HepG2 (cell line): Measurements from ENCODE around the gene KDM2B. TPM values are rescaled to one million over a fixed set of nuclear protein-coding genes. Genes with fewer than 3 reads are reported as not detected.

Experiments
- AHR ChIP-seq: IDR thresholded peaks from 2 replicates; pipeline ENCODE4 v1.6.1; 2018; ENCODE audit warnings: missing genetic modification reagents, missing compliant biosample characterization
- AKNA ChIP-seq: sonication (generic); formaldehyde crosslinking; IDR thresholded peaks from 2 replicates; pipeline ENCODE4 v1.4.0; 2020; ENCODE audit warnings: missing genetic modification reagents, borderline replicate concordance
- ISL2 ChIP-seq: sonication (generic); formaldehyde crosslinking; IDR thresholded peaks from 2 replicates; pipeline ENCODE4 v1.5.0; 2020; ENCODE audit warnings: missing genetic modification reagents
- PPARG ChIP-seq: conservative IDR thresholded peaks from 2 replicates; pipeline ENCODE4 v1.6.1; 2016; ENCODE audit warnings: missing biosample characterization, missing genetic modification reagents
- SRY ChIP-seq: sonication (generic); formaldehyde crosslinking; IDR thresholded peaks from 2 replicates; pipeline ENCODE4 v1.8.0; 2022; ENCODE audit warnings: mild to moderate bottlenecking, missing genetic modification reagents
- ZNF263 ChIP-seq: sonication (generic); formaldehyde crosslinking; IDR thresholded peaks from 2 replicates; pipeline ENCODE4 v1.4.0; 2020; ENCODE audit warnings: missing genetic modification reagents
- ZNF547 ChIP-seq: sonication (generic); formaldehyde crosslinking; IDR thresholded peaks from 2 replicates; pipeline ENCODE4 v1.5.1; 2020; ENCODE audit warnings: mild to moderate bottlenecking, missing genetic modification reagents
- ZNF788 ChIP-seq: sonication (generic); formaldehyde crosslinking; IDR thresholded peaks from 2 replicates; pipeline ENCODE4 v1.5.0; 2020; ENCODE audit warnings: mild to moderate bottlenecking, missing genetic modification reagents, borderline replicate concordance
- polyA plus RNA-seq, 8 experiments: library from polyadenylated mRNA; depleted of rRNA in 3 of 8; stranded (reverse) in 7 of 8; unstranded in 1 of 8; fragments of >200 nt; fragmentation: Illumina TruSeq in 4 of 8; extraction: Trizol in 4 of 8; gene quantifications; 2 replicates each; pipeline versions ENCODE4 v1.2.1 to v1.2.3, GENCODE V29; 2011 to 2016; ENCODE audit warnings: low read depth in 4 of 8, missing spikeins in 1 of 8, mixed read lengths in 1 of 8; ENCODE audit not compliant: insufficient read depth in 1 of 8
- total RNA-seq, 5 experiments: library from RNA; depleted of rRNA; stranded (reverse); fragments of >200 nt; fragmentation: Illumina TruSeq; extraction: Trizol; gene quantifications; 2 replicates each; pipeline ENCODE4 v1.2.3, GENCODE V29; 2016; ENCODE audit warnings: low read depth in 1 of 5
- TF ChIP-seq, protein P1 (sequence below): IDR thresholded peaks from 2 replicates; pipeline ENCODE4 v1.6.1; 2016; ENCODE audit warnings: low read depth, control low read depth
- TF ChIP-seq, protein P2 (sequence below): sonication (generic); formaldehyde crosslinking; IDR thresholded peaks from 2 replicates; pipeline ENCODE4 v1.4.0; 2020; ENCODE audit warnings: missing genetic modification reagents
- TF ChIP-seq, protein P3 (sequence below): fragments of 450-650 bp; IDR thresholded peaks from 2 replicates; pipeline ENCODE4 v1.6.1; 2017; ENCODE audit warnings: mild to moderate bottlenecking

The KDM2B gene
- total and polyA plus RNA-seq, 2 of the 13 experiments (the other 11 are each of a cell fraction or from before 2014, with no cell fraction given), result 17.5 to 26.1 TPM

DNA sequence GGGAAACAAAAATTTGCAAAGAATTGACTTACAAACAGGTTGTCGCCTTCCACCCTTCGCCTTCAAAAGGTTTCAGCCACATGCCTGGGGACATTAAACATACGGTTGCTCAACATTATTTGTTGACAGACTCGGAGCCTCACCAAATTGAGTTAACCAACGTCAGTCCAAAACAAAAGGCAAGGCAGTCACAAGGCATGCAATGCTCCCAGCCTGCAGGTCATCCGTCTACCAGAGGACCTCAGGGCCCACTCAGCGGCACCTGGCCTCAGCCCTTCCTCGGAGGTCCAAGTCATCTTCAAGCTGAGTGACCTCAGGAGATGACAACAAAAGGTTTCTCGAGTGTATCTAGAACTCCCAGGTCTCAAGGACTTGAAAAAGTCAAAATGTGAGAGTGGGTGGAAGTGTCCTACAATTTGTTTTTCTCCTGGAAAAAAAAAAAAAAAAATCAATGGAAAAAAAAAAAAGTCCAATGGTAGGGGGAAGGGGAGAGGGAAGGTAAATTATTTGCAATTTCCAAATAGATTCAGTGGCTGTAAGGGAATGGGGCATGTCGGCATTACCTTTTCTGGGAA, 64.3 kb downstream of the KDM2B start (continued):
- peak; percentile 47; the same call in 1 of the 2 replicates for TF ChIP-seq ZNF547 (CRISPR knock-in tag)
- TF ChIP-seq ZNF788 (CRISPR knock-in tag), result 0 out of 2 replicates have a peak, but pooled peaks have one; percentile 35
- TF ChIP-seq PPARG (CRISPR knock-in tag), result peak; percentile 67; the same call in 1 of the 2 replicates
- TF ChIP-seq, protein P1, sequence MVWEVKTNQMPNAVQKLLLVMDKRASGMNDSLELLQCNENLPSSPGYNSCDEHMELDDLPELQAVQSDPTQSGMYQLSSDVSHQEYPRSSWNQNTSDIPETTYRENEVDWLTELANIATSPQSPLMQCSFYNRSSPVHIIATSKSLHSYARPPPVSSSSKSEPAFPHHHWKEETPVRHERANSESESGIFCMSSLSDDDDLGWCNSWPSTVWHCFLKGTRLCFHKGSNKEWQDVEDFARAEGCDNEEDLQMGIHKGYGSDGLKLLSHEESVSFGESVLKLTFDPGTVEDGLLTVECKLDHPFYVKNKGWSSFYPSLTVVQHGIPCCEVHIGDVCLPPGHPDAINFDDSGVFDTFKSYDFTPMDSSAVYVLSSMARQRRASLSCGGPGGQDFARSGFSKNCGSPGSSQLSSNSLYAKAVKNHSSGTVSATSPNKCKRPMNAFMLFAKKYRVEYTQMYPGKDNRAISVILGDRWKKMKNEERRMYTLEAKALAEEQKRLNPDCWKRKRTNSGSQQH (CRISPR knock-in tag), result no peak
- peak; percentile 75 for TF ChIP-seq ISL2
- peak; percentile 95 for TF ChIP-seq AKNA (CRISPR knock-in tag)
- peak; percentile 58; the same call in 1 of the 2 replicates for TF ChIP-seq AHR (CRISPR knock-in tag)
- TF ChIP-seq, protein P2, sequence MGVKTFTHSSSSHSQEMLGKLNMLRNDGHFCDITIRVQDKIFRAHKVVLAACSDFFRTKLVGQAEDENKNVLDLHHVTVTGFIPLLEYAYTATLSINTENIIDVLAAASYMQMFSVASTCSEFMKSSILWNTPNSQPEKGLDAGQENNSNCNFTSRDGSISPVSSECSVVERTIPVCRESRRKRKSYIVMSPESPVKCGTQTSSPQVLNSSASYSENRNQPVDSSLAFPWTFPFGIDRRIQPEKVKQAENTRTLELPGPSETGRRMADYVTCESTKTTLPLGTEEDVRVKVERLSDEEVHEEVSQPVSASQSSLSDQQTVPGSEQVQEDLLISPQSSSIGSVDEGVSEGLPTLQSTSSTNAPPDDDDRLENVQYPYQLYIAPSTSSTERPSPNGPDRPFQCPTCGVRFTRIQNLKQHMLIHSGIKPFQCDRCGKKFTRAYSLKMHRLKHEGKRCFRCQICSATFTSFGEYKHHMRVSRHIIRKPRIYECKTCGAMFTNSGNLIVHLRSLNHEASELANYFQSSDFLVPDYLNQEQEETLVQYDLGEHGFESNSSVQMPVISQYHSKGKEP (CRISPR knock-in tag), result no peak
- TF ChIP-seq, protein P3, sequence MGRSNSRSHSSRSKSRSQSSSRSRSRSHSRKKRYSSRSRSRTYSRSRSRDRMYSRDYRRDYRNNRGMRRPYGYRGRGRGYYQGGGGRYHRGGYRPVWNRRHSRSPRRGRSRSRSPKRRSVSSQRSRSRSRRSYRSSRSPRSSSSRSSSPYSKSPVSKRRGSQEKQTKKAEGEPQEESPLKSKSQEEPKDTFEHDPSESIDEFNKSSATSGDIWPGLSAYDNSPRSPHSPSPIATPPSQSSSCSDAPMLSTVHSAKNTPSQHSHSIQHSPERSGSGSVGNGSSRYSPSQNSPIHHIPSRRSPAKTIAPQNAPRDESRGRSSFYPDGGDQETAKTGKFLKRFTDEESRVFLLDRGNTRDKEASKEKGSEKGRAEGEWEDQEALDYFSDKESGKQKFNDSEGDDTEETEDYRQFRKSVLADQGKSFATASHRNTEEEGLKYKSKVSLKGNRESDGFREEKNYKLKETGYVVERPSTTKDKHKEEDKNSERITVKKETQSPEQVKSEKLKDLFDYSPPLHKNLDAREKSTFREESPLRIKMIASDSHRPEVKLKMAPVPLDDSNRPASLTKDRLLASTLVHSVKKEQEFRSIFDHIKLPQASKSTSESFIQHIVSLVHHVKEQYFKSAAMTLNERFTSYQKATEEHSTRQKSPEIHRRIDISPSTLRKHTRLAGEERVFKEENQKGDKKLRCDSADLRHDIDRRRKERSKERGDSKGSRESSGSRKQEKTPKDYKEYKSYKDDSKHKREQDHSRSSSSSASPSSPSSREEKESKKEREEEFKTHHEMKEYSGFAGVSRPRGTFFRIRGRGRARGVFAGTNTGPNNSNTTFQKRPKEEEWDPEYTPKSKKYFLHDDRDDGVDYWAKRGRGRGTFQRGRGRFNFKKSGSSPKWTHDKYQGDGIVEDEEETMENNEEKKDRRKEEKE, result no peak
- TF ChIP-seq SRY (CRISPR knock-in tag), result peak; percentile 70; the same call in 1 of the 2 replicates
- TF ChIP-seq ZNF263 (CRISPR knock-in tag), result peak; percentile 58; the same call in 1 of the 2 replicates
